GM23338 (cell line): Measurements from ENCODE around the gene SGCD. TPM values are rescaled to one million over a fixed set of nuclear protein-coding genes. Genes with fewer than 3 reads are reported as not detected.

ENCODE experiments used
- ATAC-seq: fragments of 200-7000 bp; cut with Tn5 transposase; 3 replicates; pipeline ENCODE4 v1.9.1; 2020
- DNase-seq: peaks from one replicate; pipeline ENCODE4 v3.0.0-alpha.2; 2015; ENCODE audit warnings: low spot score
- H2AFZ ChIP-seq: fragments of 200-600 bp; sonication (generic); 2 replicates; pipeline ENCODE4 v1.8.0; 2016; ENCODE audit warnings: antibody characterized with exemption, mild to moderate bottlenecking, moderate library complexity
- H3F3A ChIP-seq: fragments of 200-600 bp; sonication (generic); replicated peaks from 2 replicates; pipeline ENCODE4 v1.8.0; 2017; ENCODE audit warnings: antibody characterized with exemption, mixed run types, low read depth
- H3K27ac ChIP-seq: fragments of 200-600 bp; sonication (generic); 2 replicates; pipeline ENCODE4 v1.6.1; 2016; ENCODE audit warnings: low read depth
- H3K27me3 ChIP-seq: fragments of 200-600 bp; sonication (generic); 2 replicates; pipeline ENCODE4 v1.8.0; 2016; ENCODE audit warnings: mild to moderate bottlenecking, mixed run types, moderate library complexity; ENCODE audit not compliant: insufficient read depth
- H3K36me3 ChIP-seq: fragments of 200-600 bp; sonication (generic); 2 replicates; pipeline ENCODE4 v1.8.0; 2016; ENCODE audit warnings: mild to moderate bottlenecking; ENCODE audit not compliant: insufficient read depth
- H3K4me1 ChIP-seq: fragments of 200-600 bp; sonication (generic); 2 replicates; pipeline ENCODE4 v1.8.0; 2016; ENCODE audit warnings: mild to moderate bottlenecking, moderate library complexity; ENCODE audit not compliant: insufficient read depth
- H3K4me2 ChIP-seq: fragments of 200-600 bp; sonication (generic); 2 replicates; pipeline ENCODE4 v1.7.1; 2017; ENCODE audit warnings: mixed run types
- H3K4me3 ChIP-seq: fragments of 200-600 bp; sonication (generic); 2 replicates; pipeline ENCODE4 v1.6.1; 2016; ENCODE audit warnings: mixed run types
- H3K79me2 ChIP-seq: fragments of 200-600 bp; sonication (generic); replicated peaks from 2 replicates; pipeline ENCODE4 v1.8.0; 2017; ENCODE audit warnings: mild to moderate bottlenecking; ENCODE audit not compliant: insufficient read depth
- H3K9me2 ChIP-seq: fragments of 200-600 bp; sonication (generic); 2 replicates; pipeline ENCODE4 v1.8.0; 2017; ENCODE audit not compliant: insufficient read depth
- H4K20me1 ChIP-seq: fragments of 200-600 bp; sonication (generic); replicated peaks from 2 replicates; pipeline ENCODE4 v1.8.0; 2017; ENCODE audit warnings: mild to moderate bottlenecking; ENCODE audit not compliant: insufficient read depth
- H3K27ac Mint-ChIP-seq: 2 replicates; pipeline ENCODE4 v1.8.0; 2020; ENCODE audit warnings: inconsistent platforms, mild to moderate bottlenecking, moderate library complexity, mixed read lengths
- H3K27me3 Mint-ChIP-seq: 3 replicates; pipeline ENCODE4 v1.8.0; 2022; ENCODE audit warnings: low read depth, mild to moderate bottlenecking, moderate library complexity, mixed read lengths, inconsistent platforms; ENCODE audit not compliant: insufficient read depth, poor library complexity
- H3K36me3 Mint-ChIP-seq: 3 replicates; pipeline ENCODE4 v1.8.0; 2021; ENCODE audit warnings: low read depth, mild to moderate bottlenecking, inconsistent platforms, moderate library complexity, mixed read lengths
- H3K4me1 Mint-ChIP-seq: 3 replicates; pipeline ENCODE4 v1.8.0; 2020; ENCODE audit warnings: mild to moderate bottlenecking, inconsistent platforms, mixed read lengths
- H3K4me3 Mint-ChIP-seq: 3 replicates; pipeline ENCODE4 v1.8.0; 2021; ENCODE audit warnings: moderate library complexity, mild to moderate bottlenecking, inconsistent platforms, mixed read lengths
- H3K9me3 Mint-ChIP-seq: 3 replicates; pipeline ENCODE4 v1.8.0; 2020; ENCODE audit warnings: moderate library complexity, mild to moderate bottlenecking, inconsistent platforms, mixed read lengths
- CREB1 ChIP-seq: fragments of 250-450 bp; sonication (Bioruptor Pico); IDR thresholded peaks from 2 replicates; pipeline ENCODE4 v1.5.0; 2020; ENCODE audit warnings: low read depth, mild to moderate bottlenecking, moderate library complexity
- JUNB ChIP-seq: IDR thresholded peaks from one replicate; pipeline ENCODE4 v1.6.1; 2016; ENCODE audit warnings: antibody characterized with exemption; ENCODE audit not compliant: unreplicated experiment
- STAT1 ChIP-seq: IDR thresholded peaks from one replicate; pipeline ENCODE4 v1.6.1; 2016; ENCODE audit warnings: antibody characterized with exemption; ENCODE audit not compliant: unreplicated experiment
- polyA plus RNA-seq: library from polyadenylated mRNA; unstranded; fragments of >200 nt; fragmentation: Nextera tagmentation; extraction: Ambion mirVana; gene quantifications from 2 replicates; pipeline ENCODE4 v1.2.1, GENCODE V29; 2016
- total RNA-seq: library from RNA; depleted of rRNA; stranded (reverse); fragments of >200 nt; shearing (Covaris generic); gene quantifications from 2 replicates; pipeline ENCODE4 v1.2.3, GENCODE V29; 2014
- TF ChIP-seq, protein P1 (sequence below): fragments of 250-450 bp; sonication (Bioruptor Pico); IDR thresholded peaks from 2 replicates; pipeline ENCODE4 v1.5.0; 2020; ENCODE audit warnings: mild to moderate bottlenecking, moderate library complexity

Gene SGCD
- total and polyA plus RNA-seq, 2 experiments from 2014 or later, result 0.03 to 0.05 TPM

DNA sequence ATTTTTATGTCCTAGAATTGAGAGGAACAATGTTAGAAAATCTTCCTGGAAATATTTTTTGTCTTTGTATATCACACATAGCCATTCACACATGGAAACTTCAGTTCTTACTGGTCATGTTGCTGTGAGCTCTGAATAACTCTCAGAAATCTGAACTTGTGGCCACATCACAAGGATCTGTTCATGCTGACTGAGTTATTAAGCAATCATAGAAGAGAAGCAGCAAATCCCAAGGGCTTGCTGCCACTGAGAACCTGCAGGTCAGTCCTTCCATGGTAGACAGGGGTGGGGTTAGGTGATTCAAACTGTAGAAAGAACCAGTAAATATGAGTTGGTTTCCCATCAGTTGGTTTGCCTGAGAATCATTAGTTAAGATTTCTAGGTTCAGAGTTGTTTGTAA, 27.6 kb downstream of the SGCD start:
- Mint-ChIP-seq H3K4me3 (no peak overlapping the region), H3K27ac (no peak overlapping the region), H3K27me3 (peaks cover 1% of the 10 kb centered on the region), H3K36me3 (no peaks in the 10 kb centered on the region), H3K4me1 (no peaks in the 10 kb centered on the region), H3K9me3 (no peaks in the 10 kb centered on the region)
- Histone ChIP-seq H3K27ac (no peak overlapping the region), H3K79me2 (no peaks in the 10 kb centered on the region), H2AFZ (no peak overlapping the region), H3K27me3 (no peaks in the 10 kb centered on the region), H3K4me2 (no peak overlapping the region), H3F3A (no peaks in the 10 kb centered on the region), H3K9me2 (0 out of 2 replicates have a peak, but pooled peaks cover 4% of the 10 kb centered on the region), H3K36me3 (no peaks in the 10 kb centered on the region), H3K4me3 (no peak overlapping the region), H4K20me1 (no peaks in the 10 kb centered on the region), H3K4me1 (no peaks in the 10 kb centered on the region)
- no peak for ATAC-seq
- no peak for DNase-seq
- TF ChIP-seq, protein P1, sequence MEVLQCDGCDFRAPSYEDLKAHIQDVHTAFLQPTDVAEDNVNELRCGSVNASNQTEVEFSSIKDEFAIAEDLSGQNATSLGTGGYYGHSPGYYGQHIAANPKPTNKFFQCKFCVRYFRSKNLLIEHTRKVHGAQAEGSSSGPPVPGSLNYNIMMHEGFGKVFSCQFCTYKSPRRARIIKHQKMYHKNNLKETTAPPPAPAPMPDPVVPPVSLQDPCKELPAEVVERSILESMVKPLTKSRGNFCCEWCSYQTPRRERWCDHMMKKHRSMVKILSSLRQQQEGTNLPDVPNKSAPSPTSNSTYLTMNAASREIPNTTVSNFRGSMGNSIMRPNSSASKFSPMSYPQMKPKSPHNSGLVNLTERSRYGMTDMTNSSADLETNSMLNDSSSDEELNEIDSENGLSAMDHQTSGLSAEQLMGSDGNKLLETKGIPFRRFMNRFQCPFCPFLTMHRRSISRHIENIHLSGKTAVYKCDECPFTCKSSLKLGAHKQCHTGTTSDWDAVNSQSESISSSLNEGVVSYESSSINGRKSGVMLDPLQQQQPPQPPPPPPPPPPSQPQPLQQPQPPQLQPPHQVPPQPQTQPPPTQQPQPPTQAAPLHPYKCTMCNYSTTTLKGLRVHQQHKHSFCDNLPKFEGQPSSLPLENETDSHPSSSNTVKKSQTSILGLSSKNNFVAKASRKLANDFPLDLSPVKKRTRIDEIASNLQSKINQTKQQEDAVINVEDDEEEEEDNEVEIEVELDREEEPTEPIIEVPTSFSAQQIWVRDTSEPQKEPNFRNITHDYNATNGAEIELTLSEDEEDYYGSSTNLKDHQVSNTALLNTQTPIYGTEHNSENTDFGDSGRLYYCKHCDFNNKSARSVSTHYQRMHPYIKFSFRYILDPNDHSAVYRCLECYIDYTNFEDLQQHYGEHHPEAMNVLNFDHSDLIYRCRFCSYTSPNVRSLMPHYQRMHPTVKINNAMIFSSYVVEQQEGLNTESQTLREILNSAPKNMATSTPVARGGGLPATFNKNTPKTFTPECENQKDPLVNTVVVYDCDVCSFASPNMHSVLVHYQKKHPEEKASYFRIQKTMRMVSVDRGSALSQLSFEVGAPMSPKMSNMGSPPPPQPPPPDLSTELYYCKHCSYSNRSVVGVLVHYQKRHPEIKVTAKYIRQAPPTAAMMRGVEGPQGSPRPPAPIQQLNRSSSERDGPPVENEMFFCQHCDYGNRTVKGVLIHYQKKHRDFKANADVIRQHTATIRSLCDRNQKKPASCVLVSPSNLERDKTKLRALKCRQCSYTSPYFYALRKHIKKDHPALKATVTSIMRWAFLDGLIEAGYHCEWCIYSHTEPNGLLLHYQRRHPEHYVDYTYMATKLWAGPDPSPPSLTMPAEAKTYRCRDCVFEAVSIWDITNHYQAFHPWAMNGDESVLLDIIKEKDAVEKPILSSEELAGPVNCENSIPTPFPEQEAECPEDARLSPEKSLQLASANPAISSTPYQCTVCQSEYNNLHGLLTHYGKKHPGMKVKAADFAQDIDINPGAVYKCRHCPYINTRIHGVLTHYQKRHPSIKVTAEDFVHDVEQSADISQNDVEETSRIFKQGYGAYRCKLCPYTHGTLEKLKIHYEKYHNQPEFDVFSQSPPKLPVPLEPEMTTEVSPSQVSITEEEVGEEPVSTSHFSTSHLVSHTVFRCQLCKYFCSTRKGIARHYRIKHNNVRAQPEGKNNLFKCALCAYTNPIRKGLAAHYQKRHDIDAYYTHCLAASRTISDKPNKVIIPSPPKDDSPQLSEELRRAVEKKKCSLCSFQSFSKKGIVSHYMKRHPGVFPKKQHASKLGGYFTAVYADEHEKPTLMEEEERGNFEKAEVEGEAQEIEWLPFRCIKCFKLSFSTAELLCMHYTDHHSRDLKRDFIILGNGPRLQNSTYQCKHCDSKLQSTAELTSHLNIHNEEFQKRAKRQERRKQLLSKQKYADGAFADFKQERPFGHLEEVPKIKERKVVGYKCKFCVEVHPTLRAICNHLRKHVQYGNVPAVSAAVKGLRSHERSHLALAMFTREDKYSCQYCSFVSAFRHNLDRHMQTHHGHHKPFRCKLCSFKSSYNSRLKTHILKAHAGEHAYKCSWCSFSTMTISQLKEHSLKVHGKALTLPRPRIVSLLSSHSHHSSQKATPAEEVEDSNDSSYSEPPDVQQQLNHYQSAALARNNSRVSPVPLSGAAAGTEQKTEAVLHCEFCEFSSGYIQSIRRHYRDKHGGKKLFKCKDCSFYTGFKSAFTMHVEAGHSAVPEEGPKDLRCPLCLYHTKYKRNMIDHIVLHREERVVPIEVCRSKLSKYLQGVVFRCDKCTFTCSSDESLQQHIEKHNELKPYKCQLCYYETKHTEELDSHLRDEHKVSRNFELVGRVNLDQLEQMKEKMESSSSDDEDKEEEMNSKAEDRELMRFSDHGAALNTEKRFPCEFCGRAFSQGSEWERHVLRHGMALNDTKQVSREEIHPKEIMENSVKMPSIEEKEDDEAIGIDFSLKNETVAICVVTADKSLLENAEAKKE (CRISPR knock-in tag), result no peak
- TF ChIP-seq CREB1 (CRISPR knock-in tag), result no peak

DNA sequence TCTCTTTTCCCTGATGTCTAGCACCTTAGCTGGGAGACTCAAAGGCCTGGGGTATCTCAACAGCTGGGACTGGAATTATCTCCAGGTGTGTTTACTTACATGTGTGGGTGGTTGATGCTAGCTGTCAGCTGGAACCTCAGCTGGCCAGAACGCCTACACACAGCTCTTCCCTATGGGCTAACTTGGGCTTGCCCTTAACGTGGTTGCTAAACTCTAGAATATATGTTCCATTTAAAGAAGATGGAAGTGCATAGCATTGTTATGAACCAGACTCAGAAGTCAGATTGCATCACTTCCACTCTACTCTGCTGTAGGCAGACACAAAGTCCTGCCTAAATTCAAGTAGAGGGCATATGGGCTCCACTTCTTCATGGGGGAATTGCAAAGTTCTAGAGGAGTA, 29.3 kb downstream of the SGCD start:
- H2AFZ ChIP-seq, result no peak overlapping the region
- H3K27me3 ChIP-seq, result no peaks in the 10 kb centered on the region
- H3K4me3 ChIP-seq, result no peak overlapping the region
- H3K4me1 ChIP-seq, result no peaks in the 10 kb centered on the region
- Mint-ChIP-seq H3K27me3 (peaks cover 1% of the 10 kb centered on the region), H3K4me1 (no peaks in the 10 kb centered on the region), H3K27ac (no peak overlapping the region), H3K4me3 (no peak overlapping the region), H3K36me3 (no peaks in the 10 kb centered on the region), H3K9me3 (no peaks in the 10 kb centered on the region)
- no peak overlapping the region for H3K27ac ChIP-seq
- TF ChIP-seq CREB1 (CRISPR knock-in tag) (no peak), JUNB (no peak), STAT1 (no peak)
- H3F3A ChIP-seq, result no peaks in the 10 kb centered on the region
- no peaks in the 10 kb centered on the region for H4K20me1 ChIP-seq
- no peak overlapping the region for H3K4me2 ChIP-seq
- no peaks in the 10 kb centered on the region for H3K79me2 ChIP-seq
- DNase-seq (no peak), ATAC-seq (no peak)
- 0 out of 2 replicates have a peak, but pooled peaks cover 4% of the 10 kb centered on the region for H3K9me2 ChIP-seq
- no peaks in the 10 kb centered on the region for H3K36me3 ChIP-seq
